ENCODE measurements around the gene CHERP. TPM values are rescaled to one million over a fixed set of nuclear protein-coding genes. Genes with fewer than 3 reads are reported as not detected.

Gene CHERP
- total and polyA plus RNA-seq, 2 of the 8 experiments (the other 6 are each of a cell fraction or from before 2014, with no cell fraction given) = 13.9 to 73.7 TPM

- Histone ChIP-seq H4K20me1 (replicated peaks in 1 of 2; ENCODE audit: control insufficient read depth in 1 of 2, insufficient read depth in 2 of 2, low read length in 2 of 2) (peaks cover 25 to 45% of the 10 kb centered on the region in 2 experiments), H2AK5ac (ENCODE audit: low read depth, low read length) (no peak overlapping the region), H2BK5ac (ENCODE audit: low read depth, low read length) (no peak overlapping the region), H3K23ac (ENCODE audit: insufficient read length) (no peak overlapping the region), H3K23me2 (ENCODE audit: low read depth, low read length) (peaks cover 6% of the 10 kb centered on the region; the same call in 1 of the 2 replicates), H3K79me2 (ENCODE audit: control insufficient read depth in 1 of 2, insufficient read depth in 2 of 2, low read length in 2 of 2) (peaks cover 35 to 58% of the 10 kb centered on the region in 2 experiments), H3K18ac (ENCODE audit: extremely low read depth, low read length) (no peak overlapping the region), H3K27ac (ENCODE audit: low read depth, low read length) (no peak overlapping the region), H2BK20ac (ENCODE audit: low read length) (no peak overlapping the region), H4K5ac (ENCODE audit: insufficient read length, low read depth, low read length) (no peak overlapping the region), H2BK15ac (ENCODE audit: low read length) (no peak overlapping the region), H3K4me1 (replicated peaks in 1 of 4; ENCODE audit: control insufficient read depth in 3 of 4, insufficient read depth in 4 of 4, low read length in 3 of 4) (peaks cover 0 to 5% (median 3%) of the 10 kb centered on the region in 4 experiments; a peak in 4 of 7 replicates), H3K36me3 (ENCODE audit: control insufficient read depth in 2 of 4, insufficient read depth in 4 of 4, low read length in 3 of 4) (peaks cover 13 to 54% (median 37%) of the 10 kb centered on the region in 4 experiments), H2BK120ac (replicated peaks; ENCODE audit: low read depth, low read length) (no peak overlapping the region), H4K91ac (replicated peaks; ENCODE audit: insufficient read length, low read length) (no peak overlapping the region), H3K9ac (replicated peaks in 1 of 4; ENCODE audit: extremely low read depth in 1 of 4, low read depth in 3 of 4, low read length in 3 of 4) (no peak overlapping the region), H3K9me3 (ENCODE audit: insufficient read depth in 2 of 2, low read depth in 1 of 2, low read length in 1 of 2) (no peaks in the 10 kb centered on the region), H3K79me1 (ENCODE audit: low read depth, low read length) (peaks cover 15% of the 10 kb centered on the region), H3K4ac (replicated peaks; ENCODE audit: insufficient read length, low read depth, low read length) (no peak overlapping the region), H3K4me2 (ENCODE audit: insufficient read depth in 1 of 2, low read depth in 2 of 2, low read length in 2 of 2) (no peak overlapping the region), H2AFZ (ENCODE audit: low read length) (no peak overlapping the region), H3K56ac (replicated peaks; ENCODE audit: insufficient read length, low read depth, low read length) (no peak overlapping the region), H3K27me3 (replicated peaks in 1 of 4; ENCODE audit: control insufficient read depth in 3 of 4, extremely low read depth in 1 of 4, insufficient read depth in 3 of 4, low read length in 3 of 4) (no peaks in the 10 kb centered on the region), H3K14ac (ENCODE audit: insufficient read length) (no peak overlapping the region), H2BK12ac (ENCODE audit: low read depth, low read length) (no peak overlapping the region), H3K4me3 (ENCODE audit: extremely low read depth in 1 of 4, insufficient read depth in 2 of 4, low read depth in 3 of 4, low read length in 4 of 4) (no peak overlapping the region), H4K8ac (ENCODE audit: extremely low read depth, insufficient read depth, low read length) (no peak overlapping the region)
- ChIA-PET CTCF (ENCODE audit: partially characterized antibody) (interaction anchor here (1.0 kb wide), 1 partner anchor 64 kb away, joined by 3 read pairs; no protein-coding TSS in a partner anchor), POLR2A (ENCODE audit: partially characterized antibody) (interaction anchor here (1.1 to 3.3 kb wide), 4 partner anchors 8 to 123 kb away, joined by 3 to 9 read pairs (median 4); partner anchors contain the start of gene SMIM7)
- WGBS, 2 experiments (ENCODE audit: extremely low coverage in 1 of 2, insufficient coverage in 1 of 2, insufficient read length in 1 of 2, insufficient replicate concordance in 2 of 2, low coverage in 1 of 2, low lambda C conversion rate in 2 of 2, missing lambda C conversion rate in 1 of 2) = 95% methylated on average over 10 of the region's 13 CpGs; no CpG with 5 or more reads in 1 of the 2 experiments
- DNase-seq (ENCODE audit: low read depth in 1 of 2, low spot score in 2 of 2) (no peak), FAIRE-seq (no peak)
- no peak for TF ChIP-seq TAF7 (optimal IDR thresholded peaks at IDR 0.05; ENCODE audit: borderline replicate concordance, low read depth, low read length)
- TF ChIP-seq CHD1 (IDR thresholded peaks at IDR 0.05; ENCODE audit: low read depth, low read length) = no peak
- no peak for TF ChIP-seq POU5F1 (IDR thresholded peaks at IDR 0.05; ENCODE audit: low read depth, low read length)
- TF ChIP-seq NANOG (IDR thresholded peaks at IDR 0.05; ENCODE audit: insufficient read depth, low read depth, low read length, poor library complexity, severe bottlenecking) = no peak
- no peak for TF ChIP-seq ATF3 (IDR thresholded peaks at IDR 0.05; ENCODE audit: insufficient read depth, low read depth, low read length)
- TF ChIP-seq SUZ12 (IDR thresholded peaks at IDR 0.05; ENCODE audit: low read length) = no peak
- no peak for TF ChIP-seq CREB1 (IDR thresholded peaks at IDR 0.05)
- no peak for TF ChIP-seq KDM1A (IDR thresholded peaks at IDR 0.05; ENCODE audit: borderline replicate concordance, low read length)
- TF ChIP-seq CEBPB (IDR thresholded peaks at IDR 0.05; ENCODE audit: low read depth, low read length) = no peak
- TF ChIP-seq CBX8 (IDR thresholded peaks at IDR 0.05; ENCODE audit: borderline replicate concordance, low read depth, low read length) = no peak
- TF ChIP-seq YY1 (IDR thresholded peaks at IDR 0.05; ENCODE audit: low read depth, low read length) = no peak
- no peak for TF ChIP-seq BRCA1 (IDR thresholded peaks at IDR 0.05; ENCODE audit: low read depth, low read length)
- no peak for TF ChIP-seq BACH1 (IDR thresholded peaks at IDR 0.05; ENCODE audit: low read length)
- TF ChIP-seq RNF2 (IDR thresholded peaks at IDR 0.05; ENCODE audit: borderline replicate concordance, low read depth, low read length, missing control alignments, poor library complexity, severe bottlenecking) = no peak
Observed at GRCh38 chr19:16537111-16537510, 5.1 kb downstream of the CHERP start.

Data from H1 (cell line).